ENCODE measurements around the gene LRRC37B.
"Not testable (repeated sequence)": the region's sequence is repeated elsewhere in the genome, so short reads cannot be mapped to it uniquely, and the experiment has no call there.

The LRRC37B gene

DNA sequence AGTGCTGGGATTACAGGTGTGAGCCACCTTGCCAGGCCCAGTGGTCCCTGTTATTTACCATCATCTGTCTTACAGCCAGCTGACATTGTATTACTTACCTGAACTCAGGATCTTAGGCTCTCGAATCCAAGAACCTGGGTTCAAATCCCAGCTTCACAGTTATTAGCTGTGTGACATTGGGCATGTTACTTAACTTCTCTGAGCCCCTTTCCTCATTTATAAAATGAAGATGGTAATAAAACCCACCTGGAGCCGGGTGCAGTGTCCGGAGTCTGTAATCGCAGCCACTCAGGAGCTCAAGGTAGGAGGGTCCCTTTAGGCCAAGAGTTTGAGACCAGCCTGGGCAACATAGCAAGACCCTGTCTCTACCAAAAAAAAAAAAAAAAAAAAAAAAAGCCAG lies 79.7 kb downstream of the LRRC37B start:
- not testable (repeated sequence) for DNase-seq (ENCODE audit: low read depth in 1 of 2, low spot score in 1 of 2)

DNA sequence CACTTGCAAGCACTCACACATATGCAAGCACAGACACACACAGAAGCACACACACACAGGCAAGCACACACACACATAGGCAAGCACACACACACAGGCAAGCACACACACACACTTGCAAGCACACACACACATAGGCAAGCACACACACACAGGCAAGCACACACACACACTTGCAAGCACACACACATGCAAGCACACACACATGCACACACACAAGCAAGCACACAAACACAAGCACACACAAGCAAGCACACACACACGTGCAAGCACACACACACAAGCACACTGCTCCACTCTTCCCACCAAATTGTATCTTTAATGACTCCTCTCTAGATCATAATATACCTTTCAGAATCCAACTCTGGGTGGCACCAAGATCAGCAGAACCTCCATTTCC lies 84.9 kb downstream of the LRRC37B start:
- DNase-seq (ENCODE audit: low read depth in 1 of 2, low spot score in 1 of 2), result not testable (repeated sequence)

DNA sequence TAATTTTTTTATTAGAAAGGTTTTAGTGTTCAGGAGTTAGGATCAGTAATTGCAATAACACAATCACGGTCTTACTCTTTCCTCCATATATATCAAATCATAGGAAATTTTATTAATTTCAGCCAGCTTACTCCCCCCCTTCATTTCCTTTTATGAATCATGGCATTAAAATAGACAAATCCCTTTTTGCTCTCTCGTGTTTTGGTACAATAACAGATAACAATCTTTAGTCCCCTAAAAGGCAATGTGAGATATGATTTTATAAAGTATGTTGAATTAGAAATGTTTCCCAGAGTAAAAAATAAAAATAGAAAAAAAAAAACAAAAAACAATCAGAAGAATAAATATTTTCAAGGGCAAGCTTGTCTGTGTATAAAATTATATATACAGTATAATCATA lies 92.5 kb downstream of the LRRC37B start:
- DNase-seq (ENCODE audit: low read depth in 1 of 2, low spot score in 1 of 2), result no peak

DNA sequence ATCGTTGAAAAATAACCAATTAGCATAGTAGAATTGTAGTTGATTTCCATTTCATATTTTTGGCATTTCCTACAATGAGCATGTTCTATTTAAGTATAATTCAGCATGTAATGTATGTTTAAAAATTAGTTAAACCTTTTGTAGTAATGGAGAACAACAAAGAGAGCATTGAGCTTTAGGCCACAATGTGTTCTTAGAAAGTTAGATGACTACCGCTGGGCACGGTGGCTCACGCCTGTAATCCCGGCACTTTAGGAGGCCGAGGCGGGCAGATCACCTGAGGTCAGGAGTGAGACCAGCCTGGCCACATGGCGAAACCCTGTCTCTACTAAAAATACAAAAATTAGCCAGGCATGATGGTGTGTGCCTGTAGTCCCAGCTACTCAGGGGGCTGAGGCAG lies 93.1 kb downstream of the LRRC37B start:
- DNase-seq (ENCODE audit: low read depth in 1 of 2, low spot score in 1 of 2), result not testable (repeated sequence)

DNA sequence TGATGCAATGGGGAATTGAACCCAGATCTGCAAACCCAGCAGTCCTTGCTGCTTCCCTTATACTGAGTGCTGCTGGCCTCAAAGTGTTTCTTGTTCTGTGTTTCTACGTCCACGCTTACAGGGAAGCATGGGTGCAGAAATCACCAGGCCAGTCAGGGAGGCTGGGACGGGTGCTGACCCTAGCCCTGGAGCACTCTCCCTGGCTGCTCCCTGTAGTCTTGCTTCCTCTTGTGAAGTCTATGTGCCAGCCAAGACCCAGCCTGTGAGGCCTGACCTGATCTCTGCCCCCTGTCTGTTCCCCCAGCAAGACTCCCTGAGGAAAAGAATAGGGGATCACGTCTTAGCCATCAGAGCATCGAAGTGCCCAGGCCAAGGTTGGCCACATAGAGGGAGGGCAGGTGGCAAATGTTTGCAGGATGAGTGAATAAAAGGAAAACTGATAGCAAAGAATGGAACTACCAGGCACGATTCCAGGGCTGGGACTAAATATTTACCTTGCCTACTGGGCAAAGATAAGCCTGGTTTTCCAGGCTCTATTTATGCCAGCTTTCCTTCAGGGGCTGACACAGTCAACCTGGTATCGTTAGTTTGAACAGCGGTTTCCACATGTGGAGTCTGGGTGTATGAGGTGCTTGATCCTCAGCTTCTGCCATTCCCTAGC lies 93.9 kb downstream of the LRRC37B start:
- DNase-seq (ENCODE audit: low read depth in 1 of 2, low spot score in 1 of 2), result no peak

DNA sequence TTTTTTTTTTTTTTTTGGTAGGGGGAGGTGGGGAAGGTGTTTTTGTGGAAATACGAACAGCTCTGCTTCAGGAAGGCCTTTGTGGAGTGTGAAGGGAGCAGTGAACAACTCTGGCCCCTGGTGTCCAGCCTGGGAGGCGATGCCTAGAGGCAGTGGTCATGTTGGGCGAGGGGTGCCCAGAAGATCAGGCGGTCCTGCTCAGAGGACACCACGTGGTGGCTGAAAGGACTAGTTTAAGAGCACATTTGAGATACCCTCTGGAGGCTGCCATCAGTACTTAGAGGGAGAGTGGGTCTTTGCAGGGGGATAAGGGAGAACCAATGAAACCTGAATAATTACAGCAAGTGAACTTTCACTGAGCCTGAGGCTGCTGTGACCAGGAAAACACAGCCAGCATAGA lies 95.0 kb downstream of the LRRC37B start:
- DNase-seq (ENCODE audit: low read depth in 1 of 2, low spot score in 1 of 2), result no peak

DNA sequence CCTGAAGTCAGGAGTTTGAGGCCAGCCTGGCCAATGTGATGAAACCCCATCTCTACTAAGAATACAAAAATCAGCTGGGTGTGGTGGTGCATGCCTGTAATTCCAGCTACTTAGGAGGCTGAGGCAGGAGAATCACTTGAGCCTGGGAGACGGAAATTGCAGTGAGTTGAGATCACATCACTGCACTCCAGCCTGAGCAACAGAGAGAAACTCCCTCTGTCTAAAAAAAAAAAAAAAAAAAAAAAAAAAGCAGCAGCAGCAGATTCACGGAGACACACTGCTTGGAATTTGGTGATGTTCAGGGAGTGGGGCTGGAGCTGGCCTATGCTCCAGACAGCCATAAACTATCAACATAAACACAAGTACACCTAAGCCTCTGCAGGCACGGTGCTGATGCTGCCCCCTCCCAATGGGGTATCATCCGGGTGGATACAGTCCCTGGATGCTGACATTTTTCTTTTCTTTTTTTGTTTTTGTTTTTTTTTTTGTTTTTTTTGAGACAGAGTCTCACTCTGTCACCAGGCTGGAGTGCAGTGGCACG lies 95.5 kb downstream of the LRRC37B start:
- no peak for DNase-seq (ENCODE audit: low read depth in 1 of 2, low spot score in 1 of 2)

All from activated T-helper 1 cell treated with anti-CD3 and anti-CD28 coated beads, Interleukin-2, amount 50 U/mL, for 16 hours (primary cell).